Dendritic cell treated with granulocyte-macrophage colony-stimulating factor and Interleukin-4, amounts not matched to agents 40 ng/mL and 50 ng/mL, for 4 days (primary cell): ENCODE results near the gene LGALS3.
"Not testable (repeated sequence)": the region's sequence is repeated elsewhere in the genome, so short reads cannot be mapped to it uniquely, and the experiment has no call there.

Experiments
- H3K27ac Mint-ChIP-seq: one replicate; pipeline ENCODE4 v1.8.0; 2022; ENCODE audit warnings: mild to moderate bottlenecking, mixed read lengths
- H3K27me3 Mint-ChIP-seq: one replicate; pipeline ENCODE4 v1.8.0; 2022; ENCODE audit warnings: mild to moderate bottlenecking, mixed read lengths
- H3K36me3 Mint-ChIP-seq: one replicate; pipeline ENCODE4 v1.8.0; 2022; ENCODE audit warnings: low read depth, mixed read lengths
- H3K4me1 Mint-ChIP-seq: one replicate; pipeline ENCODE4 v1.8.0; 2022; ENCODE audit warnings: low read depth, mixed read lengths
- H3K4me3 Mint-ChIP-seq: one replicate; pipeline ENCODE4 v1.8.0; 2022; ENCODE audit warnings: mild to moderate bottlenecking, moderate library complexity, mixed read lengths
- H3K9me3 Mint-ChIP-seq: one replicate; pipeline ENCODE4 v1.8.0; 2022; ENCODE audit warnings: mixed read lengths
- intact Hi-C: fragments of 100-400 bp; cut with micrococcal nuclease; formaldehyde crosslinking; loops from one replicate; pipeline ENCODE4 v1.15.0; 2022

LGALS3 gene

GRCh38 chr14:55129086-55129427 is at the start of gene LGALS3:
Gene LGALS3, plus strand, starts transcription at chr14:55129252. Its CDS starts 8,122 bp downstream, at chr14:55137374.
- Mint-ChIP-seq H3K4me3 (peak within 1 kb of the TSS; percentile 89), H3K27me3 (no peaks in the 10 kb centered on the region), H3K36me3 (peaks cover 47% of the 10 kb centered on the region), H3K27ac (peak within 1 kb of the TSS; percentile 94), H3K4me1 (peaks cover 70% of the 10 kb centered on the region), H3K9me3 (no peaks in the 10 kb centered on the region)
- intact Hi-C loops, result loop anchor here (1.0 kb wide), 1 partner anchor 40 kb away; no protein-coding TSS in a partner anchor

GRCh38 chr14:55079961-55080360 is 49.1 kb upstream of the LGALS3 start:
- Mint-ChIP-seq H3K4me1 (peaks cover 37% of the 10 kb centered on the region), H3K27ac (peak overlapping the region; percentile 77), H3K4me3 (peak overlapping the region; percentile 26)
- intact Hi-C loops, H3K36me3 Mint-ChIP-seq, H3K9me3 Mint-ChIP-seq, H3K27me3 Mint-ChIP-seq: not testable (repeated sequence)

GRCh38 chr14:55084401-55085059 is 44.5 kb upstream of the LGALS3 start:
- Mint-ChIP-seq H3K27me3 (no peaks in the 10 kb centered on the region), H3K27ac (no peak overlapping the region), H3K4me3 (no peak overlapping the region), H3K36me3 (no peaks in the 10 kb centered on the region), H3K9me3 (no peaks in the 10 kb centered on the region), H3K4me1 (peaks cover 24% of the 10 kb centered on the region)
- intact Hi-C loops, result no loop called here

GRCh38 chr14:55085060-55085660 is 43.9 kb upstream of the LGALS3 start:
- no peaks in the 10 kb centered on the region for H3K27me3 Mint-ChIP-seq
- H3K9me3 Mint-ChIP-seq, result no peaks in the 10 kb centered on the region
- intact Hi-C loops, result no loop called here
- H3K27ac Mint-ChIP-seq, result no peak overlapping the region
- no peak overlapping the region for H3K4me3 Mint-ChIP-seq
- no peaks in the 10 kb centered on the region for H3K36me3 Mint-ChIP-seq
- H3K4me1 Mint-ChIP-seq, result peaks cover 21% of the 10 kb centered on the region

- intact Hi-C loops, result no loop called here
- H3K9me3 Mint-ChIP-seq, result no peaks in the 10 kb centered on the region
Measured at GRCh38 chr14:55086938-55087337, 42.1 kb upstream of the LGALS3 start.

GRCh38 chr14:55088356-55088755 is 40.7 kb upstream of the LGALS3 start:
- Mint-ChIP-seq H3K9me3 (no peaks in the 10 kb centered on the region), H3K27me3 (no peaks in the 10 kb centered on the region), H3K4me3 (no peak overlapping the region), H3K27ac (no peak overlapping the region), H3K36me3 (no peaks in the 10 kb centered on the region), H3K4me1 (peaks cover 27% of the 10 kb centered on the region)
- intact Hi-C loops, result no loop called here

More at GRCh38 chr14:55086938-55087337, 42.1 kb upstream of the LGALS3 start:
- no peak overlapping the region for H3K27ac Mint-ChIP-seq
- H3K4me3 Mint-ChIP-seq, result no peak overlapping the region
- H3K27me3 Mint-ChIP-seq, result no peaks in the 10 kb centered on the region
- H3K36me3 Mint-ChIP-seq, result no peaks in the 10 kb centered on the region
- H3K4me1 Mint-ChIP-seq, result peaks cover 19% of the 10 kb centered on the region

- Mint-ChIP-seq H3K27ac (no peak overlapping the region), H3K36me3 (no peaks in the 10 kb centered on the region), H3K27me3 (no peaks in the 10 kb centered on the region), H3K9me3 (no peaks in the 10 kb centered on the region), H3K4me1 (peaks cover 30% of the 10 kb centered on the region), H3K4me3 (no peak overlapping the region)
- intact Hi-C loops, result no loop called here
Measured at GRCh38 chr14:55092341-55092740, 36.7 kb upstream of the LGALS3 start.

- Mint-ChIP-seq H3K4me3 (no peak overlapping the region), H3K4me1 (peaks cover 48% of the 10 kb centered on the region), H3K9me3 (no peaks in the 10 kb centered on the region), H3K27ac (no peak overlapping the region), H3K27me3 (no peaks in the 10 kb centered on the region), H3K36me3 (no peaks in the 10 kb centered on the region)
- intact Hi-C loops, result no loop called here
Measured at GRCh38 chr14:55094292-55095157, 34.5 kb upstream of the LGALS3 start.

GRCh38 chr14:55097881-55098560 is 31.0 kb upstream of the LGALS3 start:
- intact Hi-C loops, result loop anchor here (1.0 to 2.0 kb wide), 2 partner anchors 9 to 33 kb away; no protein-coding TSS in a partner anchor
- Mint-ChIP-seq H3K9me3 (no peaks in the 10 kb centered on the region), H3K4me3 (peak overlapping the region; percentile 59), H3K36me3 (no peaks in the 10 kb centered on the region), H3K4me1 (peaks cover 59% of the 10 kb centered on the region), H3K27me3 (no peaks in the 10 kb centered on the region), H3K27ac (peak overlapping the region; percentile 91)

GRCh38 chr14:55098561-55098898 is 30.5 kb upstream of the LGALS3 start:
- intact Hi-C loops, result loop anchor here (1.0 to 2.0 kb wide), 2 partner anchors 9 to 32 kb away; no protein-coding TSS in a partner anchor
- Mint-ChIP-seq H3K4me3 (peak overlapping the region; percentile 59), H3K4me1 (peaks cover 61% of the 10 kb centered on the region), H3K9me3 (no peaks in the 10 kb centered on the region), H3K27ac (peak overlapping the region; percentile 91), H3K36me3 (no peaks in the 10 kb centered on the region), H3K27me3 (no peaks in the 10 kb centered on the region)

GRCh38 chr14:55099756-55100155 is 29.3 kb upstream of the LGALS3 start:
- no peaks in the 10 kb centered on the region for H3K27me3 Mint-ChIP-seq
- intact Hi-C loops, result loop anchor here (2.0 kb wide), 1 partner anchor 31 kb away; no protein-coding TSS in a partner anchor
- no peak overlapping the region for H3K4me3 Mint-ChIP-seq
- no peak overlapping the region for H3K27ac Mint-ChIP-seq
- no peaks in the 10 kb centered on the region for H3K36me3 Mint-ChIP-seq
- no peaks in the 10 kb centered on the region for H3K9me3 Mint-ChIP-seq
- peaks cover 66% of the 10 kb centered on the region for H3K4me1 Mint-ChIP-seq

GRCh38 chr14:55101698-55102097 is 27.4 kb upstream of the LGALS3 start:
- H3K36me3 Mint-ChIP-seq, result peaks cover 8% of the 10 kb centered on the region
- intact Hi-C loops, result no loop called here
- peak overlapping the region; percentile 82 for H3K27ac Mint-ChIP-seq
- H3K9me3 Mint-ChIP-seq, result no peaks in the 10 kb centered on the region
- H3K4me1 Mint-ChIP-seq, result peaks cover 71% of the 10 kb centered on the region
- no peaks in the 10 kb centered on the region for H3K27me3 Mint-ChIP-seq
- no peak overlapping the region for H3K4me3 Mint-ChIP-seq

GRCh38 chr14:55102141-55102621 is 26.9 kb upstream of the LGALS3 start:
- Mint-ChIP-seq H3K27me3 (no peaks in the 10 kb centered on the region), H3K4me1 (peaks cover 67% of the 10 kb centered on the region)
- intact Hi-C loops, result no loop called here

More at GRCh38 chr14:55102141-55102621, 26.9 kb upstream of the LGALS3 start:
- Mint-ChIP-seq H3K27ac (peak overlapping the region; percentile 82), H3K36me3 (peaks cover 8% of the 10 kb centered on the region), H3K9me3 (no peaks in the 10 kb centered on the region), H3K4me3 (no peak overlapping the region)
